IMR-90 (cell line): Measurements from ENCODE around the gene NFKBIA. TPM values are rescaled to one million over a fixed set of nuclear protein-coding genes. Genes with fewer than 3 reads are reported as not detected.

ENCODE experiments used
- ATAC-seq: fragments of 200-7000 bp; cut with Tn5 transposase; 2 replicates; pipeline ENCODE4 v1.9.1; 2020; ENCODE audit warnings: low read depth, mild to moderate bottlenecking, moderate library complexity
- BruUV-seq: library from RNA; stranded (reverse); fragments of 400-500 nt; replicated peaks from 2 replicates; lab custom pipeline; 2021; lab: Mats Ljungman, UMichigan
- CTCF ChIA-PET: fragments of 300-600 bp; formaldehyde crosslinking; extraction: SDS; loops from one replicate; lab custom pipeline; 2021; ENCODE audit warnings: antibody characterized with exemption; lab: Yijun Ruan, JAX
- POLR2A ChIA-PET: fragments of 300-600 bp; sonication (Branson Sonifier 250); formaldehyde crosslinking; loops from one replicate; lab custom pipeline; 2022; ENCODE audit warnings: antibody characterized with exemption; ENCODE audit not compliant: unreplicated experiment; lab: Charles Lee
- DNase-seq: peaks from one replicate; pipeline ENCODE4 v3.0.0; 2013
- H2AFZ ChIP-seq: replicated peaks from 2 replicates; pipeline ENCODE3; 2013; ENCODE audit warnings: low read length, mild to moderate bottlenecking; ENCODE audit not compliant: poor library complexity
- H2AK5ac ChIP-seq: 2 replicates; pipeline ENCODE4 v1.6.1; 2013; ENCODE audit warnings: low read depth, low read length, inconsistent platforms
- H2AK9ac ChIP-seq: replicated peaks from 2 replicates; pipeline ENCODE3; 2013; ENCODE audit warnings: mild to moderate bottlenecking, low read depth, low read length, moderate library complexity; ENCODE audit not compliant: poor library complexity
- H2BK120ac ChIP-seq: 2 replicates; pipeline ENCODE4 v1.6.1; 2013; ENCODE audit warnings: low read depth, low read length, inconsistent platforms
- H2BK15ac ChIP-seq: 3 replicates; pipeline ENCODE4 v1.6.1; 2013; ENCODE audit warnings: low read depth, low read length, inconsistent platforms
- H2BK20ac ChIP-seq: 2 replicates; pipeline ENCODE4 v1.6.1; 2013; ENCODE audit warnings: low read depth, mild to moderate bottlenecking, inconsistent platforms, low read length, moderate library complexity
- H2BK5ac ChIP-seq: 2 replicates; pipeline ENCODE4 v1.6.1; 2013; ENCODE audit warnings: mild to moderate bottlenecking, low read depth, low read length, inconsistent platforms; ENCODE audit not compliant: poor library complexity, severe bottlenecking
- H3K14ac ChIP-seq: replicated peaks from 2 replicates; pipeline ENCODE4 v1.6.1; 2013; ENCODE audit warnings: low read depth, low read length, inconsistent platforms
- H3K18ac ChIP-seq: 2 replicates; pipeline ENCODE4 v1.6.1; 2013; ENCODE audit warnings: low read depth, low read length, control low read depth
- H3K23ac ChIP-seq: 2 replicates; pipeline ENCODE4 v1.6.1; 2013; ENCODE audit warnings: low read depth, low read length, inconsistent platforms
- H3K27ac ChIP-seq: 2 replicates; pipeline ENCODE4 v1.5.1; 2013; ENCODE audit warnings: mild to moderate bottlenecking, control low read depth, low read length; ENCODE audit not compliant: insufficient read depth
- H3K27me3 ChIP-seq: 2 replicates; pipeline ENCODE4 v1.6.1; 2013; ENCODE audit warnings: low read length; ENCODE audit not compliant: control insufficient read depth, insufficient read depth
- H3K36me3 ChIP-seq: 2 replicates; pipeline ENCODE4 v1.6.1; 2013; ENCODE audit warnings: low read length, mixed read lengths; ENCODE audit not compliant: control insufficient read depth, insufficient read depth
- H3K4ac ChIP-seq: 2 replicates; pipeline ENCODE4 v1.6.1; 2013; ENCODE audit warnings: low read depth, low read length, inconsistent platforms
- H3K4me1 ChIP-seq: 2 replicates; pipeline ENCODE4 v1.6.1; 2013; ENCODE audit warnings: low read length, mixed read lengths; ENCODE audit not compliant: control insufficient read depth, insufficient read depth
- H3K4me2 ChIP-seq: 2 replicates; pipeline ENCODE4 v1.6.1; 2013; ENCODE audit warnings: low read depth, mild to moderate bottlenecking, control low read depth, low read length, moderate library complexity
- H3K4me3 ChIP-seq: 2 replicates; pipeline ENCODE4 v1.5.1; 2013; ENCODE audit warnings: low read depth, mild to moderate bottlenecking, control low read depth, low read length, moderate library complexity; ENCODE audit not compliant: insufficient read depth
- H3K56ac ChIP-seq: 2 replicates; pipeline ENCODE4 v1.6.1; 2013; ENCODE audit warnings: low read length, inconsistent platforms; ENCODE audit not compliant: insufficient read depth; ENCODE audit errors: extremely low read depth
- H3K79me1 ChIP-seq, 2 experiments: 2 replicates each; pipeline ENCODE4 v1.6.1; 2013; ENCODE audit warnings: low read length in 2 of 2, inconsistent platforms in 1 of 2, low read depth in 1 of 2
- H3K9ac ChIP-seq: 2 replicates; pipeline ENCODE4 v1.6.1; 2013; ENCODE audit warnings: low read depth, low read length, control low read depth
- H3K9me1 ChIP-seq: 2 replicates; pipeline ENCODE4 v1.6.1; 2013; ENCODE audit warnings: low read length, inconsistent platforms; ENCODE audit not compliant: insufficient read depth
- H3K9me3 ChIP-seq: 2 replicates; pipeline ENCODE4 v1.6.1; 2013; ENCODE audit warnings: low read length; ENCODE audit not compliant: control insufficient read depth, insufficient read depth
- H4K20me1 ChIP-seq: 2 replicates; pipeline ENCODE4 v1.6.1; 2013; ENCODE audit warnings: low read length, inconsistent platforms; ENCODE audit not compliant: insufficient read depth
- H4K5ac ChIP-seq: 2 replicates; pipeline ENCODE4 v1.6.1; 2013; ENCODE audit warnings: mild to moderate bottlenecking, low read depth, low read length, control low read depth
- H4K8ac ChIP-seq, 2 experiments: 2 replicates each; pipeline ENCODE4 v1.6.1; 2013; ENCODE audit warnings: low read depth in 2 of 2, low read length in 2 of 2, control low read depth in 1 of 2, inconsistent platforms in 1 of 2
- H4K91ac ChIP-seq: 2 replicates; pipeline ENCODE4 v1.6.1; 2013; ENCODE audit warnings: low read depth, low read length, inconsistent platforms; ENCODE audit not compliant: insufficient read depth
- CHD1 ChIP-seq: IDR thresholded peaks from 2 replicates; pipeline ENCODE4 v1.6.1; 2012; ENCODE audit warnings: low read depth, low read length, improper control_type of control experiment
- FOS ChIP-seq: fragments of 150-350 bp; IDR thresholded peaks from 2 replicates; pipeline ENCODE4 v1.6.1; 2016; ENCODE audit warnings: low read depth, low read length
- MAFK ChIP-seq: IDR thresholded peaks from 2 replicates; pipeline ENCODE4 v1.6.1; 2012; ENCODE audit warnings: low read depth, low read length, improper control_type of control experiment
- MAZ ChIP-seq: IDR thresholded peaks from 2 replicates; pipeline ENCODE4 v1.6.1; 2012; ENCODE audit warnings: low read depth, mild to moderate bottlenecking, low read length, improper control_type of control experiment, moderate library complexity, borderline replicate concordance
- MXI1 ChIP-seq: IDR thresholded peaks from 2 replicates; pipeline ENCODE4 v1.6.1; 2012; ENCODE audit warnings: low read depth, mild to moderate bottlenecking, low read length, moderate library complexity, borderline replicate concordance
- NFE2L2 ChIP-seq: fragments of 150-350 bp; IDR thresholded peaks from 2 replicates; pipeline ENCODE4 v1.6.1; 2016; ENCODE audit warnings: low read depth, mild to moderate bottlenecking, low read length
- POLR2A ChIP-seq: IDR thresholded peaks from 2 replicates; pipeline ENCODE4 v1.6.1; 2012; ENCODE audit warnings: mild to moderate bottlenecking, low read depth, low read length
- RAD21 ChIP-seq: IDR thresholded peaks from 2 replicates; pipeline ENCODE4 v1.6.1; 2012; ENCODE audit warnings: low read length, improper control_type of control experiment
- RCOR1 ChIP-seq: IDR thresholded peaks from 2 replicates; pipeline ENCODE4 v1.6.1; 2012; ENCODE audit warnings: mild to moderate bottlenecking, low read length, improper control_type of control experiment; ENCODE audit not compliant: insufficient replicate concordance
- RFX5 ChIP-seq: IDR thresholded peaks from 2 replicates; pipeline ENCODE4 v1.8.0; 2012; ENCODE audit warnings: low read depth, mild to moderate bottlenecking, low read length, moderate library complexity
- WGBS, 2 experiments: methylation state at CpG; one replicate each; pipeline versions ENCODE4 v1.1.5 to v1.1.7; 2013; ENCODE audit warnings: missing lambda C conversion rate in 2 of 2; ENCODE audit not compliant: insufficient read length in 1 of 2; ENCODE audit errors: extremely low coverage in 2 of 2; 5-methylcytosine and 5-hydroxymethylcytosine counted together
- dilution Hi-C: fragments of 300-500 bp; cut with HindIII; formaldehyde crosslinking; loops from one replicate; pipeline ENCODE4 v1.14.3; 2018; ENCODE audit warnings: low sequenced_read_pairs; ENCODE audit not compliant: unreplicated experiment
- in situ Hi-C: fragments of 300-500 bp; cut with MboI; formaldehyde crosslinking; loops from 3 replicates; pipeline ENCODE4 v1.14.3; 2019; ENCODE audit warnings: low sequenced_read_pairs, inconsistent platforms, mixed read lengths
- intact Hi-C: fragments of 100-400 bp; cut with micrococcal nuclease; formaldehyde crosslinking; loops from 2 replicates; pipeline ENCODE4 v1.10.0; 2022
- polyA plus RNA-seq, 3 experiments: library from polyadenylated mRNA; depleted of rRNA; stranded (reverse); fragments of >200 nt; gene quantifications; 2 replicates each; pipeline ENCODE4 v1.2.3, GENCODE V29; 2012; ENCODE audit warnings: low replicate concordance in 1 of 3
- total RNA-seq: library from RNA; depleted of rRNA; stranded (reverse); fragments of >200 nt; gene quantifications from 2 replicates; pipeline ENCODE4 v1.2.3, GENCODE V29; 2012
- TF ChIP-seq, protein P1 (sequence below): fragments of 150-350 bp; IDR thresholded peaks from 2 replicates; pipeline ENCODE4 v1.6.1; 2016; ENCODE audit warnings: low read depth, mild to moderate bottlenecking, low read length, moderate library complexity, borderline replicate concordance
- TF ChIP-seq, protein P2 (sequence below): conservative IDR thresholded peaks from 2 replicates; pipeline ENCODE4 v1.5.1; 2012; ENCODE audit warnings: mild to moderate bottlenecking, low read depth, low read length, improper control_type of control experiment

NFKBIA gene
- total and polyA plus RNA-seq, 2 of the 4 experiments (the other 2 are of a cell fraction) = 71.1 to 97.1 TPM

DNA sequence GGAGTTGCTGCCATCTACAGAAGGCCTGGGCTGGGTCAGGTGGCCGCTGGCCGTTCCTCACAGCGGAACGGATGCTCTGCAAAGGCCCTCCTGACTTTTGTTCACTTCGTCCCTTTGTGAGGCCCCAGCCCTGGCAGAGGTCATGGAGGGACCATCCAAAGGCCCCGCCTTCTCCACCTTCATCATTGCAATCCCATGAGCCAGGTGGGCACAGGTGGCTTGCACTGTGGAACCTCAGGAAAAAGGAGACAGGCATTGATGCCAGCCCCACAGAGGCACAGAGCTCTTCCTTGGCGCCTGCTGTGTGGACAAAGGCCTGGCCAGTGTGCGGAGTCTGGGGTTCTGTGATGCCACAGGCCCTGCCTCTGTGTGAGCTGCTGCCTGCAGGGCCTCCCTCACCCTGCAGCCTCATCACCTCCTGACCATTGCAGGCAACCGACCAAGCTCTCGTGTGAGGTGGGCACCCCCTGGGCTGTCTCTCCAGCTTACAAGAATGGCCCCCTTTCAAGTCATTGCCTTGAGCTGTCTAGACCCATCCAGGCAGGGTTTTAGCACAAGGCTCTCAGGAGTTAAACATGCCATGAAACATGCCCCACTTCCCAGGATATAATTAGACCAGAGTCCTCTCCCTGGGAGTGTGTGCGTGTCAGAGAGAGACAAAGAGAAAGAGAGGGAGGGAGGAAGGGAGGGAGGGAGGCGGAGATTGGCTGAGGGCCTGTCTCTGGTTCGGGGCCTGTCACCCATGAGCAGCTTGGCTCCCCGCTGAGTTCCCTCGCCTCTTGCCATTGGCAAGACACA is 19.3 kb downstream of the NFKBIA start:
- peak overlapping the region; percentile 63; the same call in 1 of the 2 replicates for H3K56ac ChIP-seq
- H4K8ac ChIP-seq = peak overlapping the region; percentile 60 to 87; a peak in 3 of 4 replicates
- WGBS, 2 experiments = 40% methylated on average over 5 of the region's 15 CpGs; no CpG with 5 or more reads in 1 of the 2 experiments
- H3K27ac ChIP-seq = peak overlapping the region; percentile 89
- H2BK5ac ChIP-seq = peak overlapping the region; percentile 95
- ATAC-seq (peak; percentile 88), DNase-seq (peak; percentile 93)
- 0 out of 4 replicates have a peak, but pooled peaks cover 0 to 8% of the 10 kb centered on the region in 2 experiments for H3K79me1 ChIP-seq
- no TSS peak for BruUV-seq
- H3K9me3 ChIP-seq = no peaks in the 10 kb centered on the region
- H4K5ac ChIP-seq = peak overlapping the region; percentile 56
- H4K20me1 ChIP-seq = no peaks in the 10 kb centered on the region; the same call in 1 of the 2 replicates
- ChIA-PET CTCF (interaction anchor here (0.6 to 1.0 kb wide), 3 partner anchors 11 to 268 kb away, joined by 3 read pairs; no protein-coding TSS in a partner anchor), POLR2A (interaction anchor here (0.9 kb wide), 1 partner anchor 9 kb away, joined by 3 read pairs; no protein-coding TSS in a partner anchor)
- peak overlapping the region; percentile 77 for H3K23ac ChIP-seq
- in situ Hi-C loops (no loop called here), dilution Hi-C loops (no loop called here), intact Hi-C loops (loop anchor here (1.0 to 2.0 kb wide), 2 partner anchors 18 to 92 kb away; partner anchors contain the start of gene PSMA6)
- peak overlapping the region; percentile 88 for H2BK120ac ChIP-seq
- H2BK15ac ChIP-seq = peak overlapping the region; percentile 82; the same call in 2 of the 3 replicates
- H2AK9ac ChIP-seq = peak overlapping the region; percentile 98
- H3K9ac ChIP-seq = peak overlapping the region; percentile 46
- H3K27me3 ChIP-seq = no peaks in the 10 kb centered on the region
- peak overlapping the region; percentile 70 for H3K18ac ChIP-seq
- peaks cover 21% of the 10 kb centered on the region for H3K4me1 ChIP-seq
- TF ChIP-seq, protein P1, sequence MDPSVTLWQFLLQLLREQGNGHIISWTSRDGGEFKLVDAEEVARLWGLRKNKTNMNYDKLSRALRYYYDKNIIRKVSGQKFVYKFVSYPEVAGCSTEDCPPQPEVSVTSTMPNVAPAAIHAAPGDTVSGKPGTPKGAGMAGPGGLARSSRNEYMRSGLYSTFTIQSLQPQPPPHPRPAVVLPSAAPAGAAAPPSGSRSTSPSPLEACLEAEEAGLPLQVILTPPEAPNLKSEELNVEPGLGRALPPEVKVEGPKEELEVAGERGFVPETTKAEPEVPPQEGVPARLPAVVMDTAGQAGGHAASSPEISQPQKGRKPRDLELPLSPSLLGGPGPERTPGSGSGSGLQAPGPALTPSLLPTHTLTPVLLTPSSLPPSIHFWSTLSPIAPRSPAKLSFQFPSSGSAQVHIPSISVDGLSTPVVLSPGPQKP = no peak
- TF ChIP-seq FOS (no peak), NFE2L2 (no peak), MXI1 (no peak), MAFK (no peak), MAZ (peak; percentile 94), RFX5 (no peak), RCOR1 (no peak), POLR2A (peak; percentile 46), CHD1 (no peak), RAD21 (no peak)
- TF ChIP-seq, protein P2, sequence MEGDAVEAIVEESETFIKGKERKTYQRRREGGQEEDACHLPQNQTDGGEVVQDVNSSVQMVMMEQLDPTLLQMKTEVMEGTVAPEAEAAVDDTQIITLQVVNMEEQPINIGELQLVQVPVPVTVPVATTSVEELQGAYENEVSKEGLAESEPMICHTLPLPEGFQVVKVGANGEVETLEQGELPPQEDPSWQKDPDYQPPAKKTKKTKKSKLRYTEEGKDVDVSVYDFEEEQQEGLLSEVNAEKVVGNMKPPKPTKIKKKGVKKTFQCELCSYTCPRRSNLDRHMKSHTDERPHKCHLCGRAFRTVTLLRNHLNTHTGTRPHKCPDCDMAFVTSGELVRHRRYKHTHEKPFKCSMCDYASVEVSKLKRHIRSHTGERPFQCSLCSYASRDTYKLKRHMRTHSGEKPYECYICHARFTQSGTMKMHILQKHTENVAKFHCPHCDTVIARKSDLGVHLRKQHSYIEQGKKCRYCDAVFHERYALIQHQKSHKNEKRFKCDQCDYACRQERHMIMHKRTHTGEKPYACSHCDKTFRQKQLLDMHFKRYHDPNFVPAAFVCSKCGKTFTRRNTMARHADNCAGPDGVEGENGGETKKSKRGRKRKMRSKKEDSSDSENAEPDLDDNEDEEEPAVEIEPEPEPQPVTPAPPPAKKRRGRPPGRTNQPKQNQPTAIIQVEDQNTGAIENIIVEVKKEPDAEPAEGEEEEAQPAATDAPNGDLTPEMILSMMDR = no peak
- H4K91ac ChIP-seq = peak overlapping the region; percentile 95
- peak overlapping the region; percentile 92 for H3K4ac ChIP-seq
- H2AK5ac ChIP-seq = peak overlapping the region; percentile 83
- H3K4me3 ChIP-seq = no peak overlapping the region
- H3K4me2 ChIP-seq = peak overlapping the region; percentile 44
- peaks cover 23% of the 10 kb centered on the region for H3K9me1 ChIP-seq
- no peaks in the 10 kb centered on the region for H3K36me3 ChIP-seq
- peak overlapping the region; percentile 90 for H2BK20ac ChIP-seq
- peak overlapping the region; percentile 93 for H2AFZ ChIP-seq
- H3K14ac ChIP-seq = peak overlapping the region; percentile 92
